ENCODE measurements around the gene DDX17. TPM values are rescaled to one million over a fixed set of nuclear protein-coding genes. Genes with fewer than 3 reads are reported as not detected.

DDX17 gene
- total and polyA plus RNA-seq, 12 donors: 76.2 to 241 (median 169) TPM

DNA sequence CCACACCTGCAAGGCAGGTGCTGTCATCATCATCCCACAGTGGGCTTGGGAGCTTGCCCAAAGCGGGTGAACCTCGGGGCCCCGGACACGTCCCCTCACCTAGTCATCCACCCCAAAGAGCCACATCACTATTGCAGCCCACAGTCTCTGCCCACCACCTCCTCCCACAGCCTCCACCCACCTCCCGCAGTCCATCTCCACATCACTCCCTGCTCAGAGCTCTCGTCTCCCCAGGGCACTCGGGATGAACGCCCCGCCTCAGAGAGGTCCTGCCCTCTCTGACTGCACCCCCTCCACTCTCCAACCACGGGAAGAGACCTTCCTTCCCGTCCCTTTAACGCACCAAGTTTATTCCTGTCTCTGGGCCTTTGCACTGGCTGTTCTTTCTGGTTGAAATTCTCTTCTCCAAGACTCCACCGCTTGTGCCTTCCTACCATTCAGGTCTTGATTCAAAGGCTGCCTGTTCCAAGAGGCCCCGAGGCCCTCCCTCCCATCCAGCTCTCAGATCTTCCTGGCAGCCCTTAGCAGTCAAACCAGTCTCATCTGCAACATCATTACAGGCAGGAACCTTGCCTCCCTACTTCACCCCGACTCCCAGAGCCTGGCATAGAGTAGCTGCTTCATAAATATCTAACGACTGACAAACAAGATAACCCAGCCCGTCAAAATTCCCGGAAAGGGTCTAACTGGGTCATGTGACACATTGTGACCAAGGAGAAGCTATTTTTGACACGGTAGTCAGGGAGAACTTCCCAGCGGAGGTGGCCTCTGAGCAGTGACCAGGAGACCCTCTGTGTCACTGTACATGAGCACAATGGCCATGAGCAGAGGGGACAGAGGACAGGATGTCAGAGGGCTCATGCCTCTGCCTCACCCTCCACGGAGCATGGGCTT is 62.2 kb downstream of the DDX17 start:
- no peaks in the 10 kb centered on the region for H3K9me3 ChIP-seq

DNA sequence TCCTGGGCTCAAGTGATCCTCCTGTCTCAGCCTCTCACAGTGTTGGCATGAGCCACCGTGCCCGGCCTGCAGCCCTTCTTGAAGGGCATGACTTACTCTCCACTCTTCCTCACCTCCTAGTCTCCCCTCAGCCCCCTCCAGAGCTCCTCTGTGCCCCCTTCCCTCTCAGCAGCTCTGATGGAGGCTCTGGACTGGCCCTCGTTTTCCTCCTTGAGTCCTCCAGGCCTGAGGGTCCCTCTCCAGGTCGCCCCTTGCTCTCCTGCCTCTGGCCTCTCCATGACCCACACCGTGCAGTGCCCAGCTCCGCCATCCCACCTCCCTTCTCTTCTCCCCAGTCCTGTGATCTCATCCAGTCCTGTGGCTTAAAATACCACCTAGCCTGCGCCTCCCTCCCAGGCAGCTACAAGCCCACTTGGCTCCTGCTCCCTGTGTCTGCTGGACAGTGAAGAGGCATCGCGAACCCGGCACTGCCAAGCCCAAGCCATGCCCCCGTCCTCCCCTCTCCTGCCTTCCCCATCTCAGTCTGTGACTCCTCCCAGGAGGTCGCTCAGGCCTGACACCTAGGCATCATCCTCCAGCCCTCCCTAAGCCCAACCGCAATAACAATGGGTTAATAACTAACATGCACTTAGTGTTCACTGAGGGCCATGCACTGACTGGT is 63.0 kb downstream of the DDX17 start:
- H3K36me3 ChIP-seq: no peaks in the 10 kb centered on the region
- H3K27me3 ChIP-seq: peaks cover 0 to 62% (median 4%) of the 10 kb centered on the region in 7 donors
- TF ChIP-seq, protein P1, sequence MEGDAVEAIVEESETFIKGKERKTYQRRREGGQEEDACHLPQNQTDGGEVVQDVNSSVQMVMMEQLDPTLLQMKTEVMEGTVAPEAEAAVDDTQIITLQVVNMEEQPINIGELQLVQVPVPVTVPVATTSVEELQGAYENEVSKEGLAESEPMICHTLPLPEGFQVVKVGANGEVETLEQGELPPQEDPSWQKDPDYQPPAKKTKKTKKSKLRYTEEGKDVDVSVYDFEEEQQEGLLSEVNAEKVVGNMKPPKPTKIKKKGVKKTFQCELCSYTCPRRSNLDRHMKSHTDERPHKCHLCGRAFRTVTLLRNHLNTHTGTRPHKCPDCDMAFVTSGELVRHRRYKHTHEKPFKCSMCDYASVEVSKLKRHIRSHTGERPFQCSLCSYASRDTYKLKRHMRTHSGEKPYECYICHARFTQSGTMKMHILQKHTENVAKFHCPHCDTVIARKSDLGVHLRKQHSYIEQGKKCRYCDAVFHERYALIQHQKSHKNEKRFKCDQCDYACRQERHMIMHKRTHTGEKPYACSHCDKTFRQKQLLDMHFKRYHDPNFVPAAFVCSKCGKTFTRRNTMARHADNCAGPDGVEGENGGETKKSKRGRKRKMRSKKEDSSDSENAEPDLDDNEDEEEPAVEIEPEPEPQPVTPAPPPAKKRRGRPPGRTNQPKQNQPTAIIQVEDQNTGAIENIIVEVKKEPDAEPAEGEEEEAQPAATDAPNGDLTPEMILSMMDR (IDR thresholded peaks at IDR 0.05): no peak
- peak; percentile 70 to 94 (median 85) for ATAC-seq
- peak overlapping the region; percentile 12 to 96 (median 86) for H3K27ac ChIP-seq
- H3K4me1 ChIP-seq: peaks cover 0 to 54% (median 14%) of the 10 kb centered on the region in 9 donors
- 35 to 46% methylated on average over 13 of the region's 13 CpGs for WGBS, 2 donors
- DNase-seq: peak; percentile 57 to 78
- intact Hi-C loops (cut with DNase I): no loop called here
- H3K4me3 ChIP-seq: peak overlapping the region in 1 of 10 donors; percentile 19
- no peaks in the 10 kb centered on the region for H3K9me3 ChIP-seq

More for the DNA sequence above, 62.2 kb downstream of the DDX17 start:
- peak overlapping the region in 8 of 10 donors; percentile 12 to 96 (median 88) for H3K27ac ChIP-seq
- ATAC-seq (peak in 2 of 8 donors; percentile 3 to 4), DNase-seq (no peak)
- intact Hi-C loops (cut with DNase I): no loop called here
- H3K4me3 ChIP-seq: peak overlapping the region in 1 of 10 donors; percentile 19
- WGBS, 2 donors: 45 to 49% methylated on average over 21 of the region's 21 CpGs
- TF ChIP-seq, protein P1 (IDR thresholded peaks at IDR 0.05): no peak
- peaks cover 0 to 58% (median 10%) of the 10 kb centered on the region in 7 donors for H3K27me3 ChIP-seq
- no peaks in the 10 kb centered on the region for H3K36me3 ChIP-seq
- H3K4me1 ChIP-seq: peaks cover 0 to 61% (median 17%) of the 10 kb centered on the region in 9 donors

DNA sequence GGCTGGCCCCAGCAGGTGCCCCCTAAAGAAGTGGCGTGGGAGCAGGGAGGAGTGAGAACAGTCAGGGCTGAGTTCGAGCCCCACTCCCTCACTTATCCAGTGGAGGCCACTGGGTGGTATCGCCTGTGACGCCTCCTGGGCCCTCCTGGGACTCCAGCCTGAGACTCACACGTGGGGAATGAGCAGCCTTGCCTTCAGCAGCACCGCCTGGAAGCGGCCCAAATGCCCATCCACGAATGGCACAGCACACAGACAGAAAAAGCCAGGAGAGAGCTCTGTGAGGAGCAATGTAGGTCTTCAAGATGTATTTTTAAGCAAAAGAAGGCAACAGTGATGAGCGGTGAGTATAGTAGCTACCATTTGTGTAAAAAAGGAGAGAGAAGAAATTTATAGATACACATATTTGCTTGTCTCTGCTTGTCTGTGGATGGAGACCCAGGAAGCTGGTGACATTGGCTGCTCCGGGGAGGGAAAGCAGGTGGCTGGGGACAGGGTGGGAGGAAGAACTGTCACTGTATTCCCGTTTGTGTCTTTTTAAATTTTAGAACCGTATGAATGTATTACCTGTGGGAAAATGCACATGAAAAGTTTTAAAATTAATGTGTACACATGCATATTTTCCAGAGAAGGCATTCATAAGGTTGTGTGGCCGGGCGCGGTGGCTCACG is 64.4 kb downstream of the DDX17 start:
- Histone ChIP-seq H3K36me3 (no peaks in the 10 kb centered on the region), H3K27me3 (peaks cover 0 to 52% (median 0%) of the 10 kb centered on the region in 7 donors), H3K4me3 (no peak overlapping the region), H3K9me3 (no peaks in the 10 kb centered on the region), H3K4me1 (peaks cover 0 to 55% (median 14%) of the 10 kb centered on the region in 9 donors), H3K27ac (peak overlapping the region in 6 of 10 donors; percentile 35 to 96 (median 91))
- ATAC-seq (peak in 2 of 8 donors; percentile 26 to 34), DNase-seq (no peak)
- 63 to 65% methylated on average over 16 of the region's 16 CpGs for WGBS, 2 donors
- TF ChIP-seq, protein P1 (IDR thresholded peaks at IDR 0.05): no peak
- intact Hi-C loops (cut with DNase I): no loop called here
